Measurements from ENCODE around the gene JAK2.
A peak's percentile ranks its signal among the peaks of the same experiment; 100 is the strongest.
"Not testable (repeated sequence)": the region's sequence is repeated elsewhere in the genome, so short reads cannot be mapped to it uniquely, and the experiment has no call there.

JAK2 gene

GRCh38 chr9:4982721-4983482 is 2.2 kb upstream of the JAK2 start:
- no peak for DNase-seq

- DNase-seq, result no peak
Observed at GRCh38 chr9:4983601-4984165, 1.4 kb upstream of the JAK2 start.

- DNase-seq, result no peak
Observed at GRCh38 chr9:4984171-4984620, 876 bp upstream of the JAK2 start.

- DNase-seq, result peak; percentile 9 to 11
Observed at GRCh38 chr9:4985386-4986266, 554 bp downstream of the JAK2 start.

GRCh38 chr9:4986296-4986695 is 1.2 kb downstream of the JAK2 start:
- DNase-seq, result no peak

GRCh38 chr9:4986783-4987182 is 1.7 kb downstream of the JAK2 start:
- DNase-seq, result no peak

GRCh38 chr9:4987961-4988421 is 2.9 kb downstream of the JAK2 start:
- DNase-seq, result peak; percentile 29 to 37

GRCh38 chr9:4992872-4993271 is 7.8 kb downstream of the JAK2 start:
- DNase-seq, result no peak

GRCh38 chr9:4994166-4994890 is 9.3 kb downstream of the JAK2 start:
- DNase-seq, result no peak

- DNase-seq, result no peak
Observed at GRCh38 chr9:4997196-4997595, 12.1 kb downstream of the JAK2 start.

GRCh38 chr9:4997631-4998030 is 12.6 kb downstream of the JAK2 start:
- no peak for DNase-seq

GRCh38 chr9:5002811-5003210 is 17.7 kb downstream of the JAK2 start:
- no peak for DNase-seq

- no peak for DNase-seq
Observed at GRCh38 chr9:5004481-5004880, 19.4 kb downstream of the JAK2 start.

- no peak for DNase-seq
Observed at GRCh38 chr9:5008202-5008601, 23.1 kb downstream of the JAK2 start.

GRCh38 chr9:5013374-5013773 is 28.3 kb downstream of the JAK2 start:
- DNase-seq, result no peak

- no peak for DNase-seq
Observed at GRCh38 chr9:5015934-5016333, 30.9 kb downstream of the JAK2 start.

- DNase-seq, result no peak
Observed at GRCh38 chr9:5025416-5025815, 40.3 kb downstream of the JAK2 start.

- DNase-seq, result not testable (repeated sequence)
Observed at GRCh38 chr9:5031941-5032340, 46.9 kb downstream of the JAK2 start.

GRCh38 chr9:5040730-5041389 is 55.8 kb downstream of the JAK2 start:
- DNase-seq, result no peak

GRCh38 chr9:5041390-5042115 is 56.5 kb downstream of the JAK2 start:
- DNase-seq, result no peak

- no peak for DNase-seq
Observed at GRCh38 chr9:5042661-5043178, 57.6 kb downstream of the JAK2 start.

All from activated CD4-positive, alpha-beta T cell treated with anti-CD3 and anti-CD28 coated beads, Interleukin-2, amount 50 U/mL, for 4 hours (primary cell).